Measurements from ENCODE around the gene MORC3. TPM values are rescaled to one million over a fixed set of nuclear protein-coding genes. Genes with fewer than 3 reads are reported as not detected.

The MORC3 gene
- total RNA-seq, 4 donors from 2014 or later, result 36.4 to 71.1 (median 48.9) TPM

DNA sequence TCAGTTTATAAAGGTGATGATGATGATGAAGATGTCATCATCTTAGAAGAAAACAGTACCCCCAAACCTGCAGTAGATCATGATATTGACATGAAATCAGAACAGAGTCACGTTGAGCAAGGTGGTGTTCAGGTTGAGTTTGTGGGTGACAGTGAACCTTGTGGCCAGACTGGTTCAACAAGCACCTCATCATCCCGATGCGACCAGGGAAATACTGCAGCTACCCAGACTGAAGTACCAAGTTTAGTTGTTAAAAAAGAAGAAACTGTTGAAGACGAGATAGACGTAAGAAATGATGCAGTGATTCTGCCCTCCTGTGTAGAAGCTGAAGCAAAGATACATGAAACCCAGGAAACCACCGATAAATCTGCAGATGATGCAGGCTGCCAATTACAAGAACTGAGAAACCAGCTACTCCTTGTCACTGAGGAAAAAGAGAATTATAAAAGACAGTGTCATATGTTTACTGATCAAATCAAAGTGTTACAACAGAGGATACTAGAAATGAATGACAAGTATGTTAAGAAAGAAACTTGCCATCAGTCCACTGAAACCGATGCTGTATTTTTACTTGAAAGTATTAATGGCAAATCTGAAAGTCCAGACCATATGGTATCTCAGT is 49.2 kb downstream of the MORC3 start:
- TF ChIP-seq, protein P1, sequence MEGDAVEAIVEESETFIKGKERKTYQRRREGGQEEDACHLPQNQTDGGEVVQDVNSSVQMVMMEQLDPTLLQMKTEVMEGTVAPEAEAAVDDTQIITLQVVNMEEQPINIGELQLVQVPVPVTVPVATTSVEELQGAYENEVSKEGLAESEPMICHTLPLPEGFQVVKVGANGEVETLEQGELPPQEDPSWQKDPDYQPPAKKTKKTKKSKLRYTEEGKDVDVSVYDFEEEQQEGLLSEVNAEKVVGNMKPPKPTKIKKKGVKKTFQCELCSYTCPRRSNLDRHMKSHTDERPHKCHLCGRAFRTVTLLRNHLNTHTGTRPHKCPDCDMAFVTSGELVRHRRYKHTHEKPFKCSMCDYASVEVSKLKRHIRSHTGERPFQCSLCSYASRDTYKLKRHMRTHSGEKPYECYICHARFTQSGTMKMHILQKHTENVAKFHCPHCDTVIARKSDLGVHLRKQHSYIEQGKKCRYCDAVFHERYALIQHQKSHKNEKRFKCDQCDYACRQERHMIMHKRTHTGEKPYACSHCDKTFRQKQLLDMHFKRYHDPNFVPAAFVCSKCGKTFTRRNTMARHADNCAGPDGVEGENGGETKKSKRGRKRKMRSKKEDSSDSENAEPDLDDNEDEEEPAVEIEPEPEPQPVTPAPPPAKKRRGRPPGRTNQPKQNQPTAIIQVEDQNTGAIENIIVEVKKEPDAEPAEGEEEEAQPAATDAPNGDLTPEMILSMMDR (IDR thresholded peaks at IDR 0.05; ENCODE audit: low read depth), result no peak

DNA sequence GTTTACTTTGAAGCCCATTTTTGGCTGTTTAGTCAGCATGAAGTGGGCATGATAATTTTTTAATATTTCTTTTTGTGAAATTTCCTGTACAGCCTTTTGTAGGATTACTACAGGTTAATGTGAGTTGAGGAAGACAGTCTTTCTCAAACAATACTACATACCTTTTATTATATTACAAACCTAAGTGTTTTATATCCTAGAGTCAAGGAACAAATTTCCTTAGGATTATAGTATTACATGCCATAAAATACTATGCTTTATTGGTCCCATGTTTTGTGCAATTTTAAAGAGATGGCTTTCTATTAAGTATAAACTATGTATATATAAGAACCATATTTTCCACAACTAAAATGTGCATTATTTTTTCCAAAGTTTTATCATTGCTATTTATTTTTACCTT is 56.0 kb downstream of the MORC3 start:
- TF ChIP-seq, protein P1 (IDR thresholded peaks at IDR 0.05; ENCODE audit: low read depth), result no peak

DNA sequence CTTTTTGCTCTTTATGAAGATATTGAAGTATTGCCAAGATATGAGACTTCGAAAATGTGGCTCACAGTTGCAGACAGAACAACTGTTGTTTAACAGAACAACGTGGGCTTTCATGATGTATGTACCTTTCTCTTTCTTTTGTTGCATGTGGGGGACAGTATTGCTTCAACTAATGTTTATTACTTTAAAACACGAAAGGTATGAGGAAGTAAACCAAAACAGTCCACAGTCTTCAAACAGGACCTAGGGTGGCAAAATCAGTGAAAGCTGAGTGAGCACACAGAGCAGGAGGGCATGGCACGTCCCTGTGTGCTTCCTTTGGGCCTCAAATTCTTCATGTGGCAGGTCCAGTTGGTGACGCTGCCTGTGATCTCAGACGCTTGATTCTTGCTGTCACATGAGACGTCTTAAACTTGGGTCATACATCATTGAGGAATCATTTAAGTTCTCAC is 57.4 kb downstream of the MORC3 start:
- TF ChIP-seq, protein P1 (IDR thresholded peaks at IDR 0.05; ENCODE audit: low read depth), result no peak

DNA sequence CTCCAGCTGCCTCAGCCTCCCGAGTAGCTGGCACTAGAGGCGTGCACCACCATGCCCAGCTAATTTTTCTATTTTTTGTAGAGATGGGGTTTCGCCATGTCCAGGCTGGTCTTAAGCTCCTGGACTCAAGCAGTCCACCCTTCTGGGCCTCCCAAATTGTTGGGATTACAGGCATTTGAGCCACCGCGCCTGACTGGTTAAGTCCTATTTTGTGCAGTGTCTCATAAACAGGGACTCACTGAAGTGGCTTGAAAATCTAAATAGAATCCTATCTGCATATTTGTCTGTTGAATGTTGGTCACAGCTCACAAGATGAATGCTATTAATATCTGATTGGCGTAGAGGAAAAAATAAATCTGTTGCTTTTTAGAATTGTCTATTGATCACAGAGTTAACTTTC is 59.3 kb downstream of the MORC3 start:
- TF ChIP-seq, protein P1 (IDR thresholded peaks at IDR 0.05; ENCODE audit: low read depth), result no peak

DNA sequence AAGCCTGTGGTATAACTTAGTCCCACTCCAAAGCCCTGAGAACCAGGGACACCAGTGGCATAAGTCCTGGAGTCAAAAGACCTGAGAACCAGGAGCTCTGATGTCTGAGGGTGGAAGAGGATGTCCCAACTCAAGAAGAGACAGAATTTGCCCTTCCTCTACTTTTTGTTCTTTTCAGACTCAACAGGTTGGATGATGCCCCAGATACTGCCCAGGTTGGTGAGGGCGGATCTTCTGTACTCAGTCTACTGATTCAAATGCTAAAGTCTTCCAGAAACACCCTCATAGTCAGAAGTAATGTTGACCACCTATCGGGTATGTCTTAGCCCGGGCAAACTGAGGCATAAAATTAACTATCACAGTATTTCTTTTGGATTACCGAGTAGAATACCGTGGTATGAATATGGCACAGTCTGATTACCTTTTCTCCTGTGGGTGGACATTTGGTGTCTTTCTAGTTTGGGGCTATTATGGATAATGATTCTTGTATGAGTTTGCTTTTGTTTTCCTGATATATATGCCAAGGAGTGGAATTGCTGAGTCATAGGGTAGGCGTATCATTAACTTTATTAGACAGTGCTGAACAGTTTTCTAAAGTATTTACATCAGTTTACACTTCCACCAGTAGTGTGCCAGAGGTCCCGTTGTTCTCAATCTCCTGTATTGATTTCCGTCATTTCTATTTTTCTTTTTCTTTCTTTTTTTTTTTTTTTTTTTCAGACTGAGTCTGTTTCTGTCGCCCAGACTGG is 62.0 kb downstream of the MORC3 start:
- TF ChIP-seq, protein P1 (IDR thresholded peaks at IDR 0.05; ENCODE audit: low read depth), result no peak

DNA sequence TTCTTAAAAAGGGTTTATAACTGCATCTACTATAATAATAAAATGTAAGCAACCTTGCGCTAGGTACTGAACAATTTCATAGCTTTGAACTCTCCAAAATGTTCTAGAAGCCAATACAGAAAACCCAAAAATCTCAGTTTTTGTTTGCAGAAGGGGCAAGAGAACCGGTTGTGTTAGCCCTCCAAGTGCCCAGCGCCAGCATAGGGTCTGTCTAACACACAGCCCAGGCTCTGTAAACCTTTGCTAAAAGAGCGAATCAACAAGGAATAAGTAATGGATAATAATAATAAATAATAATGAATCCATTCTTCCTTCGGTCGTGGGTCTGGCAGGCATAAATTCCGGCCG is 64.9 kb downstream of the MORC3 start:
- TF ChIP-seq, protein P1 (IDR thresholded peaks at IDR 0.05; ENCODE audit: low read depth), result no peak

DNA sequence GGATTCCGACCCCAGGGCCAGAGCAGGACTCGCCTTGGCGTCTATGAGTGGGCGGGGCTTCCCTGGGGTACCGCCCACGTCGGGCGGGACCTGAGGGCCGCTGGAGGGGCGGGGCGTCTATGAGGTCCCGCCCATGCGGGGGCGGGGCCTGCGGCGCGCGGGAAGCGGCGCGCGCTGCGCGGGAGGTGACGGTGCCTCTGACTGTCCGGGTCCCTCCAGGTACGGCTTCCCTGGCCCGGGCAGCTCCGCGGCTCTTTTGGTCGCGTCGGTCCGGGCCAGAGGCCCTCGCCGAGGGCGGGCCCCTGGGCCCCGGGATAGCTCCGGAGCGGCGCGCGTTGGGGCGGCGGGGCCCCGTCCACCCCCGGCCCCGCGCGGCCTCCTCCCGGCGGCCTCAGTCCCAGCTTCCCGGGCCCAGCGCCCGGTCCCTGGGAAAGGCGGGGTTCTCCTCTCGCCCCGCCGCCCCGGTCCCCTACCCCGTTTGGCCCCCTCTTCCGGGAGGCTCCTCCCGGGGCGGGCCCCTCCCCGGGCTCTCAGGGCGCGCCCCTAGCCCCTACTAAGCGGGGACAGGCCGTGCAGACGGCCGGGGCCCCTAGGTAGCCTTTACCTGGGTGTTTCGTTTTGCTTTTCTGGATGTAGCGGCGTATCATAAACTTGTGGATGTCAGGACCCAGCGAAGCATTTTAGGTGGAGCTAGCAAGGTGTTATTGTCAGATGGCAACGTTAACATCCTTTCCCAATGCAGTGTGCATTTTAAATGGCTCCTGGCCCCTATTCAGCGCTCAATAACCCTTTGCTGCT is 65.4 kb downstream of the MORC3 start, which contains the start of gene CHAF1B:
CHAF1B (plus strand) TSS at position 160 of the 798 bp plus-strand sequence. CDS start 745 bp downstream, outside the sequence.
- TF ChIP-seq, protein P1 (IDR thresholded peaks at IDR 0.05; ENCODE audit: low read depth), result no peak

All from subcutaneous adipose tissue (tissue), 4 donors.